Stimulated activated naive CD4-positive, alpha-beta T cell treated with Interleukin-2 at 50 U/mL for 16 hours (primary cell): ENCODE measurements around the gene LMO4.

ENCODE experiments used
- DNase-seq: peaks from one replicate; lab custom pipeline; 2025; lab: John Stamatoyannopoulos, UW

LMO4 gene

GRCh38 chr1:87329051-87329525 lies 408 bp downstream of the LMO4 start:
- peak; percentile 56 for DNase-seq

DNA sequence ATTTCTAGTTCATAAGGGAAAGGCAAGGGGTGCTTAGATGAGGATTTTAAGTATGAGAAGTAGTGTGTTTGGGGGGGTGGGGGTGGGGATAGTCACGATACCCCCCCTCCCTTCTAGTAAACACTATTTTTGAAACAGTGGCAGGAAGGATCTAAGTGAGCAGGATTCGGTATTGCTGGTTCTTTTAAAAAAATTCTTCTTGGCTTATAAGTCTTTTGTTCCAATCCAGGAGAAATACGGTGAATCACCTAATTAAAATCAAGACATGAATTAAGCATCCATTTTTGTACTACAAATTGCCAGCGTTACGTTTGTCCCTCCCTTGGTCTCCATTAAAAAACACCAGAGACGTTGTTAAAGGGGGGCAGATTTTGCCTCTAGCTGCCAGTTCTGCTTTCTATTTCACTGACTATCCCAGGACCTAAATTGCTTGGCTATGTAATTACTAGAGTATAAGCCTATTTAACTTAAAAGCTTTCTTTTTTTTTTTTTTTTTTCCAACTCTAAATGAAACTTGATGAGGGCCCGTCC lies 911 bp downstream of the LMO4 start:
- no peak for DNase-seq

- peak; percentile 1 for DNase-seq
Observed at GRCh38 chr1:87330057-87330884, 1.6 kb downstream of the LMO4 start.

- DNase-seq = peak; percentile 25
Observed at GRCh38 chr1:87330885-87331364, 2.2 kb downstream of the LMO4 start.

GRCh38 chr1:87331365-87332241 lies 2.9 kb downstream of the LMO4 start:
- DNase-seq = peak; percentile 63

- no peak for DNase-seq
Observed at GRCh38 chr1:87333692-87334347, 5.1 kb downstream of the LMO4 start.

GRCh38 chr1:87334351-87335174 lies 5.9 kb downstream of the LMO4 start:
- DNase-seq = peak; percentile 9

GRCh38 chr1:87335175-87335884 lies 6.7 kb downstream of the LMO4 start:
- DNase-seq = peak; percentile 65

GRCh38 chr1:87336623-87337067 lies 8.0 kb downstream of the LMO4 start:
- DNase-seq = no peak

DNA sequence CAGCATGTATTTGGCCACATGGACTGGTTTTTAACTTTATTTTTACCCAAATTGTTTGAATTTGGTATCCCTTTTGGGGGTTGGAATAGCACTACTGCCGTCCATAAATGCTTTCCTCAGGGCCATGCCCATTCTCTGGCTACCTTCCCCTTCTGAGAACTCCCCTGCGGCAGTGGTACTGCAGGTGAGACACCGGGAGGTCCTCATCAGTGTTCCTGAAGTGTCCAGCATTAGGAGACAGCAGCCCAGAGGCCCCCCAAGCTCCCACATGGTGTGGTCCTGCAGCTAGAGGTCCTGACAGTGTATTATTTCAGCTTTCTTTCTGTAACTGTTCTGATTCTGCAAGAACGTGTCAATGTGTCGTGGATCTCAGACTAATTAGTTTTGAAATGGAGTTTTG lies 8.9 kb downstream of the LMO4 start:
- DNase-seq = no peak

DNA sequence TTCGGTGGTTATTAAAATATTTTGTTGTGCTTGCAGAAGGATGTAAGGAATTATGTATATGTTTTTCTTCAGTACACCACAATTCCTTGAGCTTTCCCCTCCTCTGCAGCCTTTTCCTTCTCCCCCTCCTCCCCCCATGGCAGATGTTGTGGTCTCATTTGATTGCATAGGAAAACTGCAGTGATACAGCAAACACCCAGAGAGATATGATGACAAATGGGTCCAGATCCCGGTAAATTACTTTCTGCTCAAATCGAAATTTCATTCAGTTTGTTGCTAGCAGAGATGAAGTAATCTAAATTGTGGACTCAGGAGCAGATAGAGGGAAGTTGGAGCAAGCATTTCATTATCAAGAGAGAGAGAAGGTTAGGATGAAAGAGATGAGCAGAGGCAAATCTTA lies 9.9 kb downstream of the LMO4 start:
- no peak for DNase-seq

DNA sequence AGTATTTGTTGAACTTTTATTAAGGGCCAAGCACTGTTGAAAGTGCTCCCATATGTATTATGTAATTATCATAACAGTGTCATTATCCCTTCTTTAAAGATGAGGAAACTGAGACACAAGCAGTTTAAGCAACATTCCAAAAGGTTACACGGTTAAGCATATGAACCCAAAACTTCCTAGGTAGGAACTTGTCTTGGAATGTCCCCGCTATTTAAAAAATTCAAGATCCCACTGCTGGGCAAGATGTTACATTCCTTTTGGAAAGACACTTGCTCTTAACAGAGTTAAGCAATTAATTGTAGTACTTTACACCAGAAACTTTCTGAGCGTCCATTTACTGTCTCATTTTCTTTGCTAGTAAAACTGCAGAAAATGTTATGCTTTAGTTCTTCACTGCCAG lies 15.6 kb downstream of the LMO4 start:
- DNase-seq = no peak

DNA sequence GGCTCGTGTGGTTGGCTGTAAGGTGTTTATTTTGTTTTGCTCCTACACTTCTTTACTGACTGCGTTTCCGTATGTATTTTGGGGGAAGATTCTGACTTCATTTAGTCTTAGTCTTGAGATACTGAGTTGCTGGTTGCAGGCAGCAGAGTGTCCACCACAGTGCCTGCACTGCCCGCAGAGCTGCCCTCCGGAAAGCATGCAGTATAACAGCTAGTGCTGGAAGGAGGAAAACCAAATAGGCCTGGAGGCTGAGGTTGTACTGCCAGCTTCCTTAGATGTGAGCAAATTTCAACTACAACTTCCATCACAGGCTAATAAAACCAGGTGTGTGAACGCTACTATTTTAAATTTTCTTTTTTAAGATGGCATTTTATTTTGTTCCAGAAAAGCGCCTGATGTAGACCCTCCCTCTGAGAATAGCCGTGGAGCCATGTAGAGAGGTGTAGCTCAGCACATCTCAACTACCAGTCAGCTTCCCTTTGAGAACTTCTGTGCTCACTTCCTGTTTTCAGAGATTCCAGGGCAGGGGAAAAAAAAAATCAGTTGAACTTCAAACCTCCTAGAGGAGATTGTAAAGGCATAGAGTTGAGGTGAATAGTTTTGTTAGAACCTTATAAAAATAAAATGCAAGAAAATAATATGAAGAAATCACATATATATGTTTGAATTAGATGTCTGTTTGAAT lies 17.6 kb downstream of the LMO4 start:
- no peak for DNase-seq

GRCh38 chr1:87348341-87349019 lies 19.8 kb downstream of the LMO4 start:
- no peak for DNase-seq

- no peak for DNase-seq
Observed at GRCh38 chr1:87349036-87349435, 20.4 kb downstream of the LMO4 start.

- DNase-seq = no peak
Observed at GRCh38 chr1:87355894-87356293, 27.2 kb downstream of the LMO4 start.

DNA sequence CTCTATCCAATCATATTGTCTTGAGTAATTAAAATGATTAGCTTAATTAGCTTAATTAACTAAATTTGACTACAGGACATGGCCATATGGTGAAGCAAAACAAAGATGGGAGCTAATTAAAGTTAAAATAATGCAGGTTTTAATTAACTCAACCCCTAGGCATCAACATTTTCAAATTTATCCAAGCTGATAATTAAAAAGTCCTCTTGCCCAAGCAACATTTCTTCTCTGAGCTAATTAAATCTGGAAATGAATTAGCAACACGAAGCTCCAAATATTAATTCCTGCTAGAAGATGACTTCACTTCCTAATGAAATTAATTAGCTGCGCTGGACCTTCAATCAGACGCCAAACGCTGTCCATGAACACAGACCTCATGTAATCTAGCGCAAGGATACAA lies 27.9 kb downstream of the LMO4 start:
- DNase-seq = no peak

- no peak for DNase-seq
Observed at GRCh38 chr1:87358219-87358618, 29.5 kb downstream of the LMO4 start.

- DNase-seq = no peak
Observed at GRCh38 chr1:87359586-87359985, 30.9 kb downstream of the LMO4 start.
